Left ventricle myocardium inferior (tissue), 1 donor: Measurements from ENCODE around the gene SP140. TPM values are rescaled to one million over a fixed set of nuclear protein-coding genes. Genes with fewer than 3 reads are reported as not detected.
"Not testable (repeated sequence)": the region's sequence is repeated elsewhere in the genome, so short reads cannot be mapped to it uniquely, and the experiment has no call there.

Experiments used
- DNase-seq: peaks from one replicate; pipeline ENCODE4 v3.0.0-alpha.2; 2020
- H3K27ac ChIP-seq: fragments of 200-600 bp; replicated peaks from 2 replicates; pipeline ENCODE4 v1.8.0; 2021
- H3K27me3 ChIP-seq: fragments of 200-600 bp; 2 replicates; pipeline ENCODE4 v1.8.0; 2021; ENCODE audit warnings: low read depth
- H3K36me3 ChIP-seq: fragments of 200-600 bp; 2 replicates; pipeline ENCODE4 v1.8.0; 2021
- H3K4me1 ChIP-seq: fragments of 200-600 bp; 2 replicates; pipeline ENCODE4 v1.8.0; 2021
- H3K4me3 ChIP-seq: fragments of 200-600 bp; 2 replicates; pipeline ENCODE4 v1.8.0; 2021; ENCODE audit warnings: mild to moderate bottlenecking, moderate library complexity
- H3K9me3 ChIP-seq: fragments of 200-600 bp; replicated peaks from 2 replicates; pipeline ENCODE4 v1.8.0; 2021
- CTCF ChIP-seq: fragments of 200-600 bp; IDR thresholded peaks from 2 replicates; pipeline ENCODE4 v1.8.0; 2021; ENCODE audit warnings: antibody characterized with exemption, mild to moderate bottlenecking, borderline replicate concordance
- intact Hi-C: fragments of 100-400 bp; cut with micrococcal nuclease; formaldehyde crosslinking; loops from one replicate; pipeline ENCODE4 v1.11.0; 2022
- total RNA-seq: library from RNA; stranded (reverse); fragmentation: NEBNext Ultra II Directional; extraction: Animal tissue kit (Norgen Biotek cat#: 25700); gene quantifications from one replicate; pipeline ENCODE4 v1.2.1, GENCODE V29; 2021
- donor health status: DM: no; HTN: yes; CAD: no; lungs with severe emphysema.

Gene SP140
- total RNA-seq, 1 donor from 2014 or later, result 1.3 TPM

- no peak for TF ChIP-seq CTCF
- Histone ChIP-seq H3K27me3 (no peaks in the 10 kb centered on the region), H3K4me1 (peaks cover 5% of the 10 kb centered on the region), H3K27ac (peak overlapping the region; percentile 38), H3K4me3 (no peak overlapping the region), H3K36me3 (no peaks in the 10 kb centered on the region), H3K9me3 (peaks cover 5% of the 10 kb centered on the region)
- DNase-seq, result no peak
- intact Hi-C loops, result no loop called here
These were observed 60.5 kb downstream of the SP140 start for GRCh38 chr2:230286048-230286447.

- H3K27me3 ChIP-seq, intact Hi-C loops, H3K4me3 ChIP-seq, H3K36me3 ChIP-seq, H3K4me1 ChIP-seq, H3K9me3 ChIP-seq, H3K27ac ChIP-seq, DNase-seq: not testable (repeated sequence)
These were observed 63.8 kb downstream of the SP140 start for GRCh38 chr2:230289311-230289710.

GRCh38 chr2:230295192-230295591, 69.7 kb downstream of the SP140 start:
- intact Hi-C loops, result no loop called here
- H3K27me3 ChIP-seq, result no peaks in the 10 kb centered on the region
- H3K4me1 ChIP-seq, result no peaks in the 10 kb centered on the region
- no peak overlapping the region for H3K27ac ChIP-seq
- TF ChIP-seq CTCF, result no peak
- H3K4me3 ChIP-seq, result no peak overlapping the region
- no peaks in the 10 kb centered on the region for H3K36me3 ChIP-seq
- H3K9me3 ChIP-seq, result peaks cover 7% of the 10 kb centered on the region
- no peak for DNase-seq

GRCh38 chr2:230296917-230297316, 71.4 kb downstream of the SP140 start:
- Histone ChIP-seq H3K4me1 (no peaks in the 10 kb centered on the region), H3K4me3 (no peak overlapping the region), H3K36me3 (no peaks in the 10 kb centered on the region), H3K27ac (no peak overlapping the region), H3K27me3 (no peaks in the 10 kb centered on the region), H3K9me3 (peaks cover 23% of the 10 kb centered on the region)
- TF ChIP-seq CTCF, result no peak
- DNase-seq, result no peak
- intact Hi-C loops, result no loop called here

DNA sequence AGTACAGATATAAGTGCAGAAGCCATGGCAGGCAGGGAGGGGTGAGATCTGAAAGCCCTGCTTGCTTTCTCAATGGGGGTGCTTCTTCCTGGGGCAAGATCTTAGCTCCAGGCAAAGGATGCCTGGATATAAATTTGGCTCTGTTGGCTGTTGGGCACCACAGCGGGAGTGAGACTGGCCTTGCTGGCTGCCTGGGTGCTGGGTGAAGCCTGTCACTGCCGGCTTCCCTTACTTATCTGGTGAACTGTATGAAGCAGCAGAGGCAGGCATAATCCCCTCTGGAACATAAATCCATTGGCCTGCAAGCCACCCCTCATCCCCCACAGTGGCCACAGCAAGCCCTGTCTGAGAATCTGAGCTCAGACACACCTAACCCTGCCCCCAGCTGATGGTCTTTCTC, 74.1 kb downstream of the SP140 start:
- no peak for DNase-seq
- Histone ChIP-seq H3K27ac (no peak overlapping the region), H3K4me1 (no peaks in the 10 kb centered on the region), H3K36me3 (no peaks in the 10 kb centered on the region), H3K27me3 (no peaks in the 10 kb centered on the region), H3K4me3 (no peak overlapping the region), H3K9me3 (peaks cover 48% of the 10 kb centered on the region)
- no peak for TF ChIP-seq CTCF
- intact Hi-C loops, result no loop called here

DNA sequence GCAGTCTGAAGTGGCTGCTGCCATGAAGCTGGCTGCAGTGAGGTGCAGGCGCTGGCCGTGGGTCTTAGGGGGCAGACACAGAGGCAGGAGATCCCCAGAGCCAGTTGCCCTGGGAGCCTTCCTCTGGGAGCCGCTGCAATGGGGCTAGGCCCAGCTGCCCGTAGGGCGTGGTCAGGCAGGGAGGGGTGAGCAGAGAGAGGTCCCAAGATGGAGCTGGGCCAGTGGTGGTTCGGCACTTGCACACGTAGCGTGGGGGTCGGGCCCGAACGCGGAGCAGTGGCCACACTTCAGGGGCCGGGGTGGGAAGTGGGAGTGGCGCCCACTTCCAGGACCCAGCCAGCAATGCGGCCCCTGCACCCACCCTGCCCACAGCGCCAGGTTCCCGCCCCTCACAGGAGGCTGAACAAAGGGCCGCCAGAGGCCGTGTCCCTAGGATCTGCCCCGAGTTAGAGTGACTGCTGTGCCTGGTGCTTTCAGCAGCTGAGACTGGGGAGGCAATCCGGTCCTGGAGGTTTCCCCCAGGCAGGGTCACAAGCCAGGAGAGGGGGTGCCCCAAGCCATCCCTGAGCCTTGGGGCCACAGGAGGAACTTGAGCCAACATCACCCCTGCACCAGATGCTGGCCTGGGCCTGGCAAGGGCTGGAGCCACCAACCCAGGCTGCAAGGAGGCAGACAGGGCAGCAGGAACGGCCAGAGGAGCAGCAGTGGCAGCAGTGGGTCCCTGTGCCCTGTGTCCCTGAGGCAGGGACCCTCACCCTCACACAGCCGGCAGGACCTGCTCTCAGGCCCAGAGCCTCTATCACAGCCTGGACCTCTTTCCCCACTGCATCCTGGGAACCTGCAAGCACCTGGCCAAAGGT, 80.1 kb downstream of the SP140 start:
- no peak for DNase-seq
- Histone ChIP-seq H3K4me1 (no peaks in the 10 kb centered on the region), H3K27me3 (no peaks in the 10 kb centered on the region), H3K9me3 (peaks cover 43% of the 10 kb centered on the region), H3K27ac (no peak overlapping the region), H3K36me3 (no peaks in the 10 kb centered on the region), H3K4me3 (no peak overlapping the region)
- intact Hi-C loops, result no loop called here
- TF ChIP-seq CTCF, result no peak
